ENCODE data around the gene CCDC187.

Gene CCDC187

DNA sequence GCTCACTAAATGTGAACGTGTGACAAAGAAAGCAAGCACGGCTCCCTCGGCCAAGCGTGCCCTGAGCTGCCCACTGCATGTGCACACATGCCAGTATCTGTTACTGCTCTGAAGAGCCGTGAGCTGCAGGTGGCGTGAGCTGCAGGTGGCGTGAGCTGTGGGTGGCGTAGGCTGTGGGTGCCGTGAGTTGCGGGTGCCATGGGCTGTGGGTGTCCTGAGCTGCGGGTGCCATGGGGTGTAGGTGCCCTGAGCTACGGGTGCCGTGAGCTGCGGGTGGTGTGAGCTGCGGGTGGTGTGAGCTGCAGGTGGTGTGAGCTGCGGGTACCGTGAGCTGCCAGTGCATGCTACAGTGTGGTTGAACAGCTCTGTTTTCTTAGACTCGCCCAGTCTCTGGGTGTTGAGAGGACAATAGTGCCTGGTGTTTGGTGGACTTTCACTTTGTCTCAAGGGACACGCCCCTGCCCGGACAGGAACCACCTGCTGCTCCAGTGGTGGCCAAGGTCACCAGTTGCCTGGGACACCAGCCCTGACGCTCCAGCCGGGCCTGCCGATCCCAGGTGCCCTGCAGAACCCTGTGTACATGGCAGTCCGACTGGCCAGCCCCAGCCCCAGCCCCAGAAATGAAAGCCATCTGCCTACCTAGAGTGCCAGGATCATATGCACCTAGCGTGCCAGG, 6.7 kb downstream of the CCDC187 start:
- DNase-seq, result no peak

DNA sequence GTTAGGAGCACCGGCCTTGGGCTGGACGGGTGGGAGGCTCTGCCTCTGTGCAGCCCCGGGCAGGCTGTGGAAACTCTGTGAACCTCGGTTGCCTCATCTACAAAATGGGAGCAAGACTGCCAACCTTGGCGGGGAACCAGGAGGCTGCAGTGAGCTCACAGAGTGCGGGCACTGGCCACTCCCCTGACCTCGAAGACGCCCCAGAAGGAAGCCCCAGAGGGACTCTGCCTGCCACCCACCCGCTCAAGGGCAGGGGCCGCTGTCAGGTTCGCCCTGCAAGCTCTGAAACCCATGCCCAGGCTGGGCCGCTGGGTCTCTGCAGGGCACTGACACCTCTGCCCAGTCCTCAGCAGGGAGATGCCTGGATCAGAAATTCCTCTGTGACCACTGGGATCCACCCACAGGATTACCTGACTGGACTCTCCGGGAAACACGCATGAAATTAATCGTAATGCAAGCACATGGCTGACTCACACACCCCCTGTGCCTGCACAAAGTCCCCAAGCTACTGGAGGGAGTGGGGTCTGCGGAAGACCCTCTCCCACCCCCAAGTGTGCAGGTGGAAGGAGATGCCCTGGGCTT, 7.4 kb downstream of the CCDC187 start:
- DNase-seq, result no peak

DNA sequence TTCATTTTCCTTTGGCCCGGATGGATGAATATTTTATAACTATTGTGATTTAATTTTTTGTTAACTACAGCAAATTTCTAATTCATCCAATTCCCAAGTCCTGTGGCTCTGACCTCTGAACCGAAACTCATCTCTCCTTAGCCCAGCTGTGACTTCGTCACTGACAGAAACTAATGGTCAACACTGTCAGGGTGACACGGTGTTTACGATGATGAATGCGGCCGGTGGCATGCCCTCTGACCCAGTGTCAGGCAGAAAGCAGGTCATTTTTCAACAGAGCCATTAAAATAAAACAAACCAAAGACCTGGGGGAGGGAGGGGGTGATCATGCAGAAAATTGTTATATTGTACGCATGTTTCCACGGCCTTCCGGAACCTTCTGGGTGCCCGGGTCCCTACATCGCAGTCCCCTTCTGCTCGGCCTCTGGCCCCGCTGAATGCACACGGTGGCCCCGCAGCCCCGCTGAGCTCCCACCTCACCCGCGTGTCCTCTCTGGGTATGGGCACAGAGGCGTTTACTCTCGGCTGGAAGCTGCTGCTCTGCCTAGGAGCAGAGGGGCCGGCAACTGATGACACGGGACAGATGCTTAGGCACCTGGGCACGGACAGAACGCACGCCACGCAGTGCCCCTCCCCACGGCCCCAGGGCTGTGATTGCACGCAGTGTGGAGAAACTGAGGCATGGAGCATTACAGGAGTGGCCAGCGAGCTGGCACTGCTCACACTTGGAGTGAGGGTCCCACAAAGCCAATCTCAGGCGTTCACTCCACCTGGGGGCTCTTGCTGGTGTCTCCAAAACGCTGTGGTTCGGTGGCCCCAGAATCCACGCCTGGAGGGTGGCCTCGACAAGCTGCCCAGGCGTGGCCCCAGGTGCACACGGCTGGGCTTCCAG, 8.1 kb downstream of the CCDC187 start:
- no peak for DNase-seq

DNA sequence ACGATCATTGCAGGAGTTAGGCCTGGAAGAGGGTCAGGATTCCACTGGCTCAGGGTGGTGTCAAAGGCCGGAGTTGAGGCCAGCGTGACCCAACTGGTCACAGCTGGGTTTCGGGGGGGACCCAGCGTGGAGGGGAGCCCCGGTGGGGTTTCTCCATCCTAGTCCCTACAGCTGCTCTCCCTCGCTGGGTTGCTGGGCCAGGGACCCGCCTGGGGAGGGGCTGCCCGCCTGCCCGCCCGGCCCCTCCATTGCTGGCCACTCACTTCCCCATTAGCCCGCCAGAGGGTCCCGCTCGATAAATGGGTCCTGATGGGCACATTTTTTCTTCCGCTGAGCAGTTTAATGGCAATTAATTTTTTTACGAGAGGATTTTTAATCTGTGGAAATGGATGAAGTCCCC, 8.8 kb downstream of the CCDC187 start:
- no peak for DNase-seq

DNA sequence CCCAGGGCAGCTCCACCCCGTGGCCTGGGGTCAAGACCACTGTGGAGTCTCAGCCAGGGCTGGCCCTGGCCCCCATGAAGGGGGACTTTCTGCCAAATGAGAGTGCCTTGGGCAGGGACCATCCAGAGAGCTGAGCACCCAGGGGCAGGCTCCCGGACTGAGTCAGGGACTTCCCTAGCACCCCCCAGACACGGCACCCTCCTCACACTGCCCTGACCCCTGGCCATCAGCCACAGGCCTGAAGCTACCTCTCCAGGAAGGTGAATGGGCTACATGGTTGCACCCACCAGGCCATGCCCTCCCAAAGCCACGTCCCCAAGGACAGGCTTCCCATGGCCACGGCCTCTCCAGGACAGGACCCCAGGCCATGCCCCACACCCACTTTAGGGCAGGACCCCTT, 9.5 kb downstream of the CCDC187 start:
- DNase-seq, result no peak

DNA sequence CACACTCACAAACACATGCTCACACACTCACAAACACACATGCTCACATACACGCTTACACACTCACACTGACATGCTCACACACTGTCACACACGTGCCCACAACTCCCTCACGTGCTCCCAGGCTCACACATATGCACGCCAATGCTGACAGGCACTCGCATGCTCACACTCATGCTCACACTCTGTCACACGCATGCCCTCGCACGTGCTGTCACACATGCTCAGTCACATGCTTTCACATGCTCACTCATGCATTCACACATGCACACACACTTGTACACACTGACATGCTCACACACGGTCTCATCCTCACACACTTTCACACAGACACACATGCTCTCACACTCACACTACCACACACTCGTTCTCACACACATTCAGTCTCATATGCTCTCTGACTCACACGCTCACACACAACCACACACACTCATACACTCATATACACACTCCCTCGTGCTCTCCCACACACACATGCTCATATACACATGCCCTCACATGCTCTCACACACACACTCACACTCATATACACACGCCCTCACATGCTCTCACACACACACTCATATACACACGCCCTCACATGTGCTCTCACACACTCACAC, 10.3 kb downstream of the CCDC187 start:
- DNase-seq, result no peak

DNA sequence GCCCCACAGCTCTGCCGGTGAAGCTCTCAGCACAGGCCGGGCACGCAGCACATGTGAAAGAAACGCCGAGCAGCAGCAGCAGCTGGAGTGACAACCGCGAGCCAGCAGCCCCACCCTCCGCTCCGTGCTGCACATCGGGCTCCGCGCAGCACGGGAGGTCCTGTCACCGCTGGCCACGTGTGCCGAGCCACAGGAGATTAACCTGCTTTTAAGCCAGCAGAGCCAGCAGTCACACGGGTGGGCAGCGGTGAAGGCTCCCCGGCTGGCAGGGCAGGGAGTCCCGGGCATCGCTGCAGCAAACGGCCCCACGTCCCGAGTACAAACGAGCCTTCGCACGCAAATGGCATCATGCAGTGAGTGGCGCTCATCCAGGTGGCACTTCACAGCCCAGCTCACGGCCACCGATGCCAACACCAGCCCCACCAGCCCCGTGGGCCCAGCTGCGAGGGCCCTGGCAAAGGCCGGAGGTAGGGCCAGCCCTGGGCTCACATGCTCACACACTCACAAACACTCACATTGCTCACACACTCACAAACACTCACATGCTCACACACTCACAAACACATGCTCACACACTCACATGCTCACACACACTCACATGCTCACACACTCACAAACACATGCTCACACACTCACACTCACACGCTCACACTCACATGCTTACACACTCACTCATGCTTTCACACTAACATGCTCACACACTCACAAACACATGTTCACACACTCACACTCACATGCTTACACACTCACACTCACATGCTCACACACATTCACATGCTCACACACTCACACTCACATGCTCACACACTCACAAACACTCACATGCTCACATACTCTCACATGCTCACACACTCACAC, 11.1 kb downstream of the CCDC187 start:
- DNase-seq, result no peak

DNA sequence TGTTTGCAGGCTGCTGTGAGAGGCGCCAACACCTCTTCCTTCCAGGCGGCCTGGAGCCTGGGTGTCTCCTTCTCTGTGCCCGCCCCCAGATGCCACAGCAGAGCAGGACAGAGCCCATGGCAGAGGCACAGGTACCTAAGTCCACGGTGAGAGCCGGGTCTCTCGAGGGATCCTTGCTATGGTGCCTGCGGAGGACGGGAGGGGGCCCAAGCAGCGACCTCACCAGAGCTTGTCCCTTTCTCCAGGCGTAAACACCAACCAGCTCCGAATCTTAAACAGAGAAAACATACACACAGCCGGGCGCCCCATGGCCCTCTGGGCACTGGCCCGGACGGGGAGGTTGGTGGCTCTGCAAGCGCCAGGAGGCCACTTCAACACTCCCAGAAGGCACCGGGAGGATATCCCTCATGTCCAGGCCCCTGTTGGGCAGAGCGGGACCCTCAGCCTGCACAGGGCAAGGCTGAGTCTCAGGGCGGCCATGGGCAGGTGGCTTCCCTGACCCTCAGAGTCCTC, 11.8 kb downstream of the CCDC187 start:
- no peak for DNase-seq

DNA sequence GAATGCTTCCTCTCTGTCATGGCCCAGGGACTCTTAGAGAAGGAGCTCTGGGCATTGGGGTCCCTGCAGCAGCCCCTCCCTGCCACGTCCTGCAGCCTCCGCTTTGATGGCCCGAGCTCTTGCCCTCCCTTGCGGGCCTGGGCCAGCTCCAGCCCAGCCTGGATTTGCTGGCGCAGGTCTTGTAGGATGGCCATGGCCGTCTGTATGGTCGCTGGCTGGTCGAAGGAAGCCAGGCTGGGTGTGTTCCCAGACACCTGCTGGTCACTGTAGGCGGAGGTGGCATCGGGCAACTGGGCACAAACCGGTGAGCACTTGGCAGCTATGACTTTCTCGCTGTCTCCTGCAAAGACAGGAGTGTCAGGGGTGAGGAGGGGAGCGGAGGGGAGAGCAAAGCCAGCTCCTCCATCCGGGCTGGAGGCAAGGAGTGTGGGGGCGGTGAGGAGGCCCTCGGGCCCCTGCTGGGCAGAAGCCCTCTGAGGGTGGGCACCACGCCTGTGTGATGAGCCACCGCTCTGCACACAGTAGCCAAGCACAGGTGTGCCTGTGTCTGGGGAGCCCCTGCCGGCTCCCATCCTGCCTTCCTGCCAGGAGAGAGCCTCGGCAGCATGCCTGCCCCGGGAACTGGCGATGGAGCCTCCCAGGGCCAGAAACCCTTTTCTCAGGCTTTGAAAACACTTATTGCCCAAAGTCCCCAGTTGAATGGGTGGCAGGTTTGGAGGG, 12.4 kb downstream of the CCDC187 start:
- no peak for DNase-seq

DNA sequence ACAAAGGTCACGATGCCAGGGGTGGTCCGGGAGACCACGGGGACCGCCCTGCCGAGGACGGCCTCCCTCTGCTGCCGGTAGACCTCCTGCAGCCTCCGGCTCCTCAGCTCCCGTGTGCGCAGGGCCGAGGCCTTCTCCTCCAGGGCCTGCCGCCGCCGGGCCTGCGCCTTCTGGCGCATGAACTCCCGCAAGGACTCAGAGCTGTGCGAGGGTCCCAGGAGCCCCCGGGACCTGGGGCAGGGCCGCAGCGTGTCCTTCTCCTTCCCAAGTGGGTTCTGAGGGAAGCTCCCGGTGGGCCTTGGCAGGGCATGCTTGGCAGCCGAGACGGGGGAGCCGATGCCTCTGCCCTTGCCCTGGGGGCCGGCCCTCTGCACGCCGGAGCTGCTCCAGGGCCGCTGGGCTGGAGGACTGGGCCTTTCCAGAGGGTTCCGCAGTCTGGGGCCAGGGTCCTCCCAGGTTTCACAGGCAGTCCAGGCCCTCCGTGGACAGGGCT, 13.3 kb downstream of the CCDC187 start:
- no peak for DNase-seq

DNA sequence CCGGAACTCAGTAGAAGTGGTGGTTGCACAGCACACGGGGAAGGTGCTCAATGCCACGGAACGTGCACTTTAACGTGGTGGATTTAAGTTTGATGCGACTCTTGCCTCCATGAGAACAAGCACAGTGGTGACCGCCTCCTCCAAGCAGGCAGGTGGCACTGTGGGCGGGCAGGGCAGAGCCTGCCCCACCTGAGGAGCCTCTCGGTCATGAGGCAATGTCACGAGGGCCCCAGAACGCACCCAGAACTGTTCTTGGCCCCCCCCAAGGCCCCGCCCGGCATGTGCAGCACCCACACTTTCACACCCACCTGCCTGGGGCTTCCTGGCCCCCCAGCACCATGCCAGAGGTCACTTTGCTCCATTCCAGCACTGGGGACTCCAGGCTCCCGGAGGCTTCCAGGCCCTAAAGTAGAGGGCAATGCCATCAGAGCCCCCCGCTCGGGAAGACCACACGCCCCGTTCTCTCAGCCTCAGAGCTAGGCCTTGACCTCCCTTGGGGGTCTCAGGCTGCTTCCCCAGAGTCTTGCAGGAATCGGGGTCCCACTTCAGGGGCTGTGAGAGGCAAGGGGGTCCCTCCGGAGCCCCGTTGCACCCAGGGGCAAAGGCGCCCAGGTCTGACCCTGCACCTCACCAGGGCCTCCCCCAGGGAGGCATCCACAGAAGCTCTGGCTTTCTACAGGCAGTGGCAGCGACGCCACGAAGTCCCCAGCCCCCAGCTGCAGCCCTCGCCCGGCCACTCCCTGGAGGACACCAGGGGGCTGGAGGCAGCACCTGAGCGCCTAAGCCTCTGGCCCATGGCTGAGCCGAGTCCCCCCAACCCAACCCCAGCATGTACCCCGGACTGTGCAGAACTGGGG, 14.0 kb downstream of the CCDC187 start:
- DNase-seq, result no peak

DNA sequence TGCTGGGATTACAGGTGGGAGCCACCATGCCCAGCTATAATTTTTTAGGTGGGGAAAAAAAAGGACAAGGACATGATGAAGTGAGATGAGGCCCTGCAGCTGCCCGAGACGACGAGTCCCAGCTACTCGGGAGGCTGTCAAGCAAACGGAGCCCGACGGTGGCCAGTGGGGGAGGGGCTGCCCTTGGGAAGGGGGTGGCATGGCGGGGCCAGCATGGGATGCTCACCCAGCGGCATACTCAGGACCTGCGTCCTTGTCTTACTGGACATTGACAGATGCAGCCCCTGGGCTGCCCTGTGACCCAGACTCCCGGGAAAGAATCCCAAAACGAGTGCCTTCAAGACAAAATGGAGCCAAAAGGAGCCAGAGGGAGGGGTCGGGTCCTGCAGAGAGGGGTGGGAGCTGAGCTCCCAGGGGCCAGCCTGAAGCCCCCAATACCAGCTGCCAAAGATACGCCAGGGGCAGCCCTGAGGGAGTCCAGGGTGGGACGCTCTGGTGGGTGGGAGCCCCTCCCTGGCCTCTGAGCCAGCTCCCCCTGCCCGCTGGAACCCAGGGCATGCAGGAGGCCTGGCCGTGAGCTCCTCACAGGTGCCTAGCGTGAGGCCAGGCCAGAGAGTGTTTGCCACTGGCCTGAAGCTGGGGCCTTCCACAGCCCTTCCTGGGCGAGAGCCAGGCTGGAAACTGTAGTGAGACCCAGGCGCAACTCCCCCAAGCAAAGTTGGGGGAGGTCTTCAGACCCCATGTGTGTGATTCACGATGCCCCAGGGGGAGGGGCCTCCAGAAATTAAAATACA, 15.7 kb downstream of the CCDC187 start:
- no peak for DNase-seq

DNA sequence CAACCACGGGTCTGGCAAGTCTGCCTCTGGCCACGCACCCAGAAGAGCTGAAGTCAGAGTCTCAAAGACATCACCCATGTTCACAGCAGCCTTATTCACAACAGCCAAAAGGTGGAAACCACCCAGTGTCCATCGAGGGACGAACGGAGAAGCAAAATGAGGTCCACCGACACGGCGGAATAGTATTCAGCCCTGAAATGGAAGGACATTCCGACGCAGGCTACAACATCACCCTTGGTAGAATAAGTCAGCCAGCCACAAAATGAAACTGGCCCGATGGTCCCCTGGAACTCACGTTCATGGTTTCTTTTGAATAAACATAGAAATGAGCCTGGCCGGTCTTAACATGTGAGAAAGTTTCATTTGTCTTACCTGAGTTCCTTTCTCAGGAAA, 16.9 kb downstream of the CCDC187 start:
- DNase-seq, result no peak

DNA sequence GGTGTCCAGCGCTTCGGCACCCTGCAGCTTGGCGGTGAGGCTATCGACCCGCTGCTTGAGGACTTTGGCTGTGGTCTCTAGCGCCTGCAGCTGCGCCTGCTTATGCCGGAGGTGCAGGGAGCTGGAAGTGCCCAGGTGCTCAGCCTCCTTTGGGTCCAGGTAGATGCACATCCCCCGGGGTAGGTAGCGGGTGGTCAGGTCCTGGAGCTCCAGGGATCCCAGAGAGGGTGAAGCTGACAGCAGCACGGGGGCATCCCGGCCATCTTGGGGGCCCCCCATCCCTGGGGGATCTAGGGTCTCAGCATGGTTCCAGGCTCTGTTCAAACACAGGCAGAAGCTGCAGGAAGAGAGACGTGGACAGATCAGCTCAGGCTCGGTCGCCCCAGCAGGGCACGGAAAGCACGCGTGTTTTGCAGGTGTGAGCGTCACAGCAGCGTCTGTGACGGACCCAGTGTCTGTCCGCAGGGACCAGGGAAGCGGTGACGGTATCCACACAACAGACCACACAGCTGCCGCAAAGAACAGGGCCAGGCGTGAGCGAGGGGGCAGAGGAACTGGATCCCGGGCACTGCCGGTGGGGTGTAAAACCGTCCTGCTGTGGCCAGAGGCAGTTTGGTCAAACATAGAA, 17.4 kb downstream of the CCDC187 start:
- no peak for DNase-seq

DNA sequence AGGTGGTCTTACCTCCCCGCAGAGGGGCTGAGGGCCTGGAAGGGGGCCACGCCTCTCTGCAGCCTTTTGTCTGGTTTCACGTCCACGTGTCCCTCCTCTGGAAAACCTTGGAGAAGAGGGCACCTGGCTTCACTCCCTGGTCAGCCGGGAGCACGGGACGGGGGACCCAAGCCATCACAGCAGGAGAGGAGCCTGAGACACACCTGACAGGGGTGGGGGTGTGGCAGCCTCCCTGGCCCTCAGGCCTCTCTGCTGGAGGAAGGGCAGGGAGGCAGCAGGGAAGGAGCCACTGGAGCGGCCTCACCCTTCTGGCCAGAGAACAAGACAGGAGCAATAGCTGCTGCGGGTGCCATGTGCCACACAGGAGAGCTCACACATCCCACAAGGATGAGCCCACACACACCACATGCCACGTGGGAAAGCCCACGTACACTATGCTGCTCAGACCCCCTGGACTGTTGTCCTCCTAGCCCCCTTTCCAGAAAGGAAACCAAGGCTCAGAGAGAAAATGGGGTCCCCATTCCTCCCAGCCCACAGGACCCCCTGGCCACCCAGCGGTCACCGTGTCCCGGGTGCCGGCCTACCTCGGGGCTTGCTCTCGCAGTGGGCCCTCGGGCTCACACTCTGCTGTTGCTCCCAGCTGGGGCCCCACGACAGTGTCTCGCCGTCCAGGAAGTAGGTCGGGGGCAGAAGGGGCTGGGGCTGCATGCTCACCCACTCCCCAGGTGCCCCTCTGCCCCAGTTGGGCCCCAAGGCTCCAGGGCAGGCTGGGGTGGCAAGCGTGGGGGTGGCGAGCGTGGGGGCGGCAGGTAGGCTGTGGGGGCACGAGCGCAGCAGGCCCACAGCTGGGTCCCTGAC, 18.2 kb downstream of the CCDC187 start:
- no peak for DNase-seq

DNA sequence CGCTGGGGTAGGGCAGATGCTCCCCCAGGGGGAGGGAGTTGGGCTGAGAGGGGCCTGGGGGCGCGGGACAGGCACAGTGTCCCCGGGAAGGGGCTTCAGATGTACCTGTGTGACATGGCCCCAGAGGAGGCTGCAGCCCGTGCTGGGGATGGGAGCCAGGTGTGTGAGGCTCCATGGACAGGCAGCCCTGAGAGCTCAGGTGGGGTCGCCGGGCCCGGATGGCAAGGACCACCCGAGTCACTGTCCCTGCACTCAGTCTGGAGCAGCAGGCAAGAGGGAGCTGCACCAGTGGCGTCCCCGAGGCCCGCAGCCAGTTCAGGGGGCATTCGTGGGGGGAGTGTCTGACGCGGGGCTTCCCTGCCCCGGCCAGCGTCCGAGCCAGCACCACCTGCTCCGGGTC, 18.9 kb downstream of the CCDC187 start:
- DNase-seq, result no peak

DNA sequence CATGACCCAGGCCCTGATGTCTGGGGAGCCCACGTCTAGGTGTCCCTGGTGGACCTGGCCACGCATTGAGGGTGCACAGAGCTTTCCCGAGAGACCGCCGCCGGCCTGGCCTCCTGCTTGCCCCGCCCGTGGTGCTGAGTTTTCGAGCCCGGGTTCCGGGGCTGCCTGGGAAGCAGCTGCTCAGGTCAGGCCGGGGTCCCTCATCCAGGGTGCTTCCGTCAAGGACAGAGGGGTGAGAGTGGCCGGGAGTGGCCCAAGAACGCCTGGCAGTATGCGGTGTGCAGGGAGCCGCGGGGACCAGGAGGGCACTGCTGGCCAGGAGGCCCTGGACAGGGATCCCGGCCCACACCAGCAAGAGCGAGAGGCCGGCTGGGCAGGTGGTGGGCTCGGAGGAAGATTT, 19.6 kb downstream of the CCDC187 start:
- DNase-seq, result no peak

Data from CD4-positive, alpha-beta T cell treated with Interleukin-6 for 4 hours (primary cell).